H9 (cell line): Measurements from ENCODE around the gene LRRC71. TPM values are rescaled to one million over a fixed set of nuclear protein-coding genes. Genes with fewer than 3 reads are reported as not detected.

ENCODE experiments used
- DNase-seq: peaks from one replicate; pipeline ENCODE4 v3.0.0-alpha.2; 2017
- H2AFZ ChIP-seq: one replicate; pipeline ENCODE4 v1.6.1; 2013; ENCODE audit warnings: mild to moderate bottlenecking, low read length, control low read depth, moderate library complexity
- H2AK5ac ChIP-seq: 2 replicates; pipeline ENCODE4 v1.6.1; 2013; ENCODE audit warnings: low read length, control low read depth, mixed read lengths; ENCODE audit not compliant: insufficient read length
- H2BK120ac ChIP-seq: one replicate; pipeline ENCODE4 v1.6.1; 2013; ENCODE audit warnings: low read depth, mild to moderate bottlenecking, low read length, control low read depth, inconsistent platforms; ENCODE audit not compliant: poor library complexity, severe bottlenecking
- H2BK12ac ChIP-seq: 2 replicates; pipeline ENCODE4 v1.6.1; 2013; ENCODE audit warnings: low read length, control low read depth, mixed read lengths, low read depth; ENCODE audit not compliant: insufficient read length
- H2BK15ac ChIP-seq: 2 replicates; pipeline ENCODE4 v1.6.1; 2013; ENCODE audit warnings: low read depth, low read length, control low read depth
- H2BK20ac ChIP-seq: one replicate; pipeline ENCODE4 v1.6.1; 2013; ENCODE audit warnings: low read depth, mild to moderate bottlenecking, low read length, control low read depth, inconsistent platforms; ENCODE audit not compliant: poor library complexity, severe bottlenecking
- H2BK5ac ChIP-seq: 2 replicates; pipeline ENCODE4 v1.6.1; 2013; ENCODE audit warnings: low read length, control low read depth, mixed read lengths; ENCODE audit not compliant: insufficient read length
- H3K14ac ChIP-seq: 2 replicates; pipeline ENCODE4 v1.6.1; 2013; ENCODE audit warnings: low read length, control low read depth; ENCODE audit not compliant: insufficient read depth
- H3K18ac ChIP-seq: 2 replicates; pipeline ENCODE4 v1.6.1; 2013; ENCODE audit warnings: low read depth, mild to moderate bottlenecking, mixed read lengths, low read length, control low read depth; ENCODE audit not compliant: insufficient read length
- H3K23ac ChIP-seq: 2 replicates; pipeline ENCODE4 v1.6.1; 2013; ENCODE audit warnings: low read length, control low read depth, mixed read lengths, low read depth; ENCODE audit not compliant: insufficient read length
- H3K23me2 ChIP-seq: 2 replicates; pipeline ENCODE4 v1.6.1; 2013; ENCODE audit warnings: low read depth, mild to moderate bottlenecking, mixed read lengths, low read length, control low read depth; ENCODE audit not compliant: insufficient read length, poor library complexity, severe bottlenecking
- H3K27ac ChIP-seq: 2 replicates; pipeline ENCODE4 v1.5.1; 2013; ENCODE audit warnings: low read length, control low read depth, mixed read lengths, low read depth; ENCODE audit not compliant: insufficient read length
- H3K27me3 ChIP-seq: 2 replicates; pipeline ENCODE4 v1.6.1; 2013; ENCODE audit warnings: low read length, control low read depth, inconsistent platforms; ENCODE audit not compliant: insufficient read depth
- H3K4ac ChIP-seq: 2 replicates; pipeline ENCODE4 v1.6.1; 2013; ENCODE audit warnings: low read depth, mild to moderate bottlenecking, control low read depth, inconsistent platforms, low read length, moderate library complexity
- H3K4me1 ChIP-seq: 2 replicates; pipeline ENCODE4 v1.6.1; 2013; ENCODE audit warnings: low read length, control low read depth, inconsistent platforms; ENCODE audit not compliant: insufficient read depth
- H3K4me2 ChIP-seq: 2 replicates; pipeline ENCODE4 v1.6.1; 2013; ENCODE audit warnings: low read length, control low read depth, mixed read lengths; ENCODE audit not compliant: insufficient read length, insufficient read depth
- H3K56ac ChIP-seq: 2 replicates; pipeline ENCODE4 v1.6.1; 2013; ENCODE audit warnings: low read depth, mild to moderate bottlenecking, mixed read lengths, low read length, control low read depth; ENCODE audit not compliant: insufficient read length
- H3K79me1 ChIP-seq: 2 replicates; pipeline ENCODE4 v1.6.1; 2013; ENCODE audit warnings: low read depth, mild to moderate bottlenecking, moderate library complexity, low read length, control low read depth, inconsistent platforms; ENCODE audit not compliant: insufficient read depth, poor library complexity, severe bottlenecking
- H3K79me2 ChIP-seq: 2 replicates; pipeline ENCODE4 v1.6.1; 2013; ENCODE audit warnings: low read length, control low read depth, inconsistent platforms; ENCODE audit not compliant: insufficient read depth
- H3K9ac ChIP-seq: 2 replicates; pipeline ENCODE4 v1.6.1; 2013; ENCODE audit warnings: low read length, control low read depth, mixed read lengths; ENCODE audit not compliant: insufficient read length; ENCODE audit errors: extremely low read depth
- H3K9me3 ChIP-seq: one replicate; pipeline ENCODE4 v1.6.1; 2013; ENCODE audit warnings: low read depth, low read length, inconsistent platforms; ENCODE audit not compliant: control insufficient read depth
- H3T11ph ChIP-seq: one replicate; pipeline ENCODE4 v1.6.1; 2013; ENCODE audit warnings: mild to moderate bottlenecking, low read length, control low read depth, inconsistent platforms
- H4K20me1 ChIP-seq: one replicate; pipeline ENCODE4 v1.6.1; 2013; ENCODE audit not compliant: control insufficient read depth, insufficient read length, insufficient read depth
- H4K5ac ChIP-seq: 2 replicates; pipeline ENCODE4 v1.6.1; 2013; ENCODE audit warnings: low read depth, mild to moderate bottlenecking, mixed read lengths, low read length, control low read depth; ENCODE audit not compliant: insufficient read length
- H4K8ac ChIP-seq: replicated peaks from 2 replicates; pipeline ENCODE4 v1.6.1; 2013; ENCODE audit warnings: low read length, control low read depth, mixed read lengths, low read depth; ENCODE audit not compliant: insufficient read length
- H4K91ac ChIP-seq: 2 replicates; pipeline ENCODE4 v1.6.1; 2013; ENCODE audit warnings: low read depth, mild to moderate bottlenecking, moderate library complexity, mixed read lengths, low read length, control low read depth; ENCODE audit not compliant: insufficient read length
- H3K27ac Mint-ChIP-seq, 3 experiments: 2 replicates in 2 of 3; 3 replicates in 1 of 3; pipeline ENCODE4 v1.8.0; 2020 to 2021; ENCODE audit warnings: mixed read lengths in 3 of 3, mild to moderate bottlenecking in 1 of 3, moderate library complexity in 1 of 3
- H3K27me3 Mint-ChIP-seq: 2 replicates; pipeline ENCODE4 v1.8.0; 2021; ENCODE audit warnings: low read depth, mild to moderate bottlenecking, moderate library complexity, mixed read lengths
- H3K36me3 Mint-ChIP-seq, 3 experiments: 2 replicates in 2 of 3; 3 replicates in 1 of 3; pipeline ENCODE4 v1.8.0; 2020 to 2021; ENCODE audit warnings: low read depth in 3 of 3, mixed read lengths in 3 of 3; ENCODE audit not compliant: insufficient read depth in 1 of 3
- H3K4me1 Mint-ChIP-seq, 2 experiments: 2 replicates each; pipeline ENCODE4 v1.8.0; 2020; ENCODE audit warnings: mixed read lengths in 2 of 2
- H3K4me3 Mint-ChIP-seq, 2 experiments: 2 replicates in 1 of 2; 3 replicates in 1 of 2; pipeline ENCODE4 v1.8.0; 2020 to 2021; ENCODE audit warnings: mild to moderate bottlenecking in 2 of 2, mixed read lengths in 2 of 2, moderate library complexity in 1 of 2
- H3K9me3 Mint-ChIP-seq, 2 experiments: 2 replicates in 1 of 2; 3 replicates in 1 of 2; pipeline ENCODE4 v1.8.0; 2020; ENCODE audit warnings: mild to moderate bottlenecking in 2 of 2, mixed read lengths in 2 of 2, moderate library complexity in 1 of 2
- CTCF ChIP-seq: fragments of 200-600 bp; sonication (generic); conservative IDR thresholded peaks from 3 replicates; pipeline ENCODE4 v1.8.0; 2021; ENCODE audit warnings: antibody characterized with exemption, mild to moderate bottlenecking
- WGBS: extraction: QIAGEN DNeasy Blood & Tissue Kit; methylation state at CpG from one replicate; pipeline ENCODE4 v1.1.7; 2013; ENCODE audit warnings: missing lambda C conversion rate, low lambda C conversion rate, mixed read lengths; ENCODE audit not compliant: insufficient read length; ENCODE audit errors: extremely low coverage; 5-methylcytosine and 5-hydroxymethylcytosine counted together
- total RNA-seq: library from RNA; stranded (reverse); gene quantifications from 2 replicates; pipeline ENCODE4 v1.2.1, GENCODE V29; 2021

LRRC71 gene
- total RNA-seq, 1 experiment from 2014 or later = not detected

DNA sequence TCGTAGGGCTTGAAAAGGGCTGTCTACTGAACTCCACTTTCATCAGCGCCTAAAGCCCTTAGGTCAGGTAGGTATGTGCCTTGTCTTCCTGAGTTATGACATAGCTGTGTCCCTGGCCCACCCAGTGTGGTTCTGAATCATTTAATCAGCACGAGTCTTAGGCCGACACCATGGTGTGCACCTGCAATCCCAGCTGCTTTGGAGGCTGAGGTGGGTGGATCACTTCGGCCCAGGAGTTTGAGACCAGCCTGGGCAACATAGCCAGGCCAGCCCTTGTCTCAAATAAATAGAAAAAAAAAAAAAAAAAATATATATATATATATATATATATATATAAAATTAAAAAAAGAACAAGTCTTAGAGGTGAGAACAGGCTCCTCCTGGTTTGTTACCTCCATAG is 15.8 kb downstream of the LRRC71 start:
- no CpG with 5 or more reads among the region's 5 CpGs for WGBS
- Histone ChIP-seq H4K5ac (no peak overlapping the region), H3K23ac (no peak overlapping the region), H4K20me1 (no peaks in the 10 kb centered on the region), H3K4me1 (no peaks in the 10 kb centered on the region), H3K4ac (no peak overlapping the region), H3K27ac (no peak overlapping the region), H2AK5ac (no peak overlapping the region), H2BK120ac (no peak overlapping the region), H3K23me2 (no peaks in the 10 kb centered on the region), H3K9me3 (no peaks in the 10 kb centered on the region), H3K79me2 (no peaks in the 10 kb centered on the region), H3K4me2 (no peak overlapping the region), H3K27me3 (no peaks in the 10 kb centered on the region), H4K91ac (no peak overlapping the region), H2BK20ac (no peak overlapping the region), H3K9ac (no peak overlapping the region), H3T11ph (no peak overlapping the region), H3K18ac (no peak overlapping the region), H3K56ac (no peak overlapping the region), H2BK15ac (no peak overlapping the region), H2BK12ac (no peak overlapping the region), H2AFZ (no peak overlapping the region), H3K14ac (no peak overlapping the region), H2BK5ac (no peak overlapping the region), H3K79me1 (no peaks in the 10 kb centered on the region), H4K8ac (no peak overlapping the region)
- TF ChIP-seq CTCF = no peak
- H3K27ac Mint-ChIP-seq = no peak overlapping the region; a peak in 1 of 7 replicates
- H3K4me1 Mint-ChIP-seq = peaks cover 28 to 38% of the 10 kb centered on the region in 2 experiments
- no peak for DNase-seq
- H3K9me3 Mint-ChIP-seq = no peaks in the 10 kb centered on the region
- H3K36me3 Mint-ChIP-seq = peaks cover 17 to 57% (median 56%) of the 10 kb centered on the region in 3 experiments; a peak in 6 of 7 replicates
- H3K4me3 Mint-ChIP-seq = no peak overlapping the region
- H3K27me3 Mint-ChIP-seq = peaks cover 6% of the 10 kb centered on the region
